ENCODE results near the gene PHF11. TPM values are rescaled to one million over a fixed set of nuclear protein-coding genes. Genes with fewer than 3 reads are reported as not detected.

Gene PHF11
- total RNA-seq, 1 donor from 2014 or later, result 6.6 TPM

- DNase-seq (ENCODE audit: low spot score), result no peak
- peaks cover 2% of the 10 kb centered on the region for H3K36me3 ChIP-seq
- H3K27ac ChIP-seq, result no peak overlapping the region
- no peaks in the 10 kb centered on the region for H3K27me3 ChIP-seq
- no peaks in the 10 kb centered on the region for H3K27me3 Mint-ChIP-seq (ENCODE audit: insufficient read depth, low read depth)
- no peak overlapping the region for H3K4me3 ChIP-seq
- no peaks in the 10 kb centered on the region for H3F3A ChIP-seq (ENCODE audit: low read depth)
- H2AFZ ChIP-seq (replicated peaks), result no peak overlapping the region
- TF ChIP-seq EZH2phosphoT487 (IDR thresholded peaks at IDR 0.05), result no peak
- no peak for TF ChIP-seq EZH2 (IDR thresholded peaks at IDR 0.05)
- no peak for TF ChIP-seq CTCF (IDR thresholded peaks at IDR 0.05)
- H3K4me1 Mint-ChIP-seq, result peaks cover 9% of the 10 kb centered on the region
- H3K4me3 Mint-ChIP-seq, result no peak overlapping the region
- H3K9ac ChIP-seq, result no peak overlapping the region
- H3K4me1 ChIP-seq, result peaks cover 6% of the 10 kb centered on the region
- H3K79me2 ChIP-seq (ENCODE audit: low read depth), result no peaks in the 10 kb centered on the region
- H3K9me3 Mint-ChIP-seq, result no peaks in the 10 kb centered on the region
- H3K4me2 ChIP-seq, result no peak overlapping the region
- peaks cover 41% of the 10 kb centered on the region for H3K36me3 Mint-ChIP-seq
- H4K20me1 ChIP-seq (ENCODE audit: low read depth), result no peaks in the 10 kb centered on the region
- no peak overlapping the region for H3K27ac Mint-ChIP-seq
- H3K9me3 ChIP-seq (ENCODE audit: low read depth), result no peaks in the 10 kb centered on the region
These were observed 40.6 kb downstream of the PHF11 start for GRCh38 chr13:49536144-49536873.

- Histone ChIP-seq H3K27ac (no peak overlapping the region), H3K9ac (no peak overlapping the region), H3K4me1 (peaks cover 6% of the 10 kb centered on the region), H2AFZ (replicated peaks) (no peak overlapping the region), H3K36me3 (peaks cover 5% of the 10 kb centered on the region), H3K9me3 (ENCODE audit: low read depth) (no peaks in the 10 kb centered on the region), H3K4me2 (no peak overlapping the region), H3F3A (ENCODE audit: low read depth) (no peaks in the 10 kb centered on the region), H3K79me2 (ENCODE audit: low read depth) (no peaks in the 10 kb centered on the region), H3K4me3 (no peak overlapping the region), H4K20me1 (ENCODE audit: low read depth) (no peaks in the 10 kb centered on the region), H3K27me3 (no peaks in the 10 kb centered on the region)
- Mint-ChIP-seq H3K4me3 (no peak overlapping the region), H3K9me3 (no peaks in the 10 kb centered on the region), H3K27ac (no peak overlapping the region), H3K36me3 (peaks cover 30% of the 10 kb centered on the region), H3K4me1 (peaks cover 6% of the 10 kb centered on the region), H3K27me3 (ENCODE audit: insufficient read depth, low read depth) (no peaks in the 10 kb centered on the region)
- TF ChIP-seq CTCF (IDR thresholded peaks at IDR 0.05) (no peak), EZH2phosphoT487 (IDR thresholded peaks at IDR 0.05) (no peak), EZH2 (IDR thresholded peaks at IDR 0.05) (no peak)
- DNase-seq (ENCODE audit: low spot score), result no peak
These were observed 42.7 kb downstream of the PHF11 start for GRCh38 chr13:49538404-49538803.

GRCh38 chr13:49539313-49539712 lies 43.6 kb downstream of the PHF11 start:
- Histone ChIP-seq H3K27ac (no peak overlapping the region), H3K4me2 (no peak overlapping the region), H3K36me3 (peaks cover 5% of the 10 kb centered on the region), H4K20me1 (ENCODE audit: low read depth) (no peaks in the 10 kb centered on the region), H3K4me3 (no peak overlapping the region), H2AFZ (replicated peaks) (no peak overlapping the region), H3K79me2 (ENCODE audit: low read depth) (no peaks in the 10 kb centered on the region), H3K27me3 (no peaks in the 10 kb centered on the region), H3F3A (ENCODE audit: low read depth) (no peaks in the 10 kb centered on the region), H3K9me3 (ENCODE audit: low read depth) (no peaks in the 10 kb centered on the region), H3K9ac (no peak overlapping the region), H3K4me1 (peaks cover 6% of the 10 kb centered on the region)
- no peak for DNase-seq (ENCODE audit: low spot score)
- Mint-ChIP-seq H3K9me3 (no peaks in the 10 kb centered on the region), H3K36me3 (peaks cover 27% of the 10 kb centered on the region), H3K27ac (no peak overlapping the region), H3K4me1 (peaks cover 4% of the 10 kb centered on the region), H3K27me3 (ENCODE audit: insufficient read depth, low read depth) (no peaks in the 10 kb centered on the region), H3K4me3 (no peak overlapping the region)
- TF ChIP-seq CTCF (IDR thresholded peaks at IDR 0.05) (no peak), EZH2 (IDR thresholded peaks at IDR 0.05) (no peak), EZH2phosphoT487 (IDR thresholded peaks at IDR 0.05) (no peak)

Data from neural progenitor cell (in vitro differentiated cells).